ENCODE data around the gene G3BP1. TPM values are rescaled to one million over a fixed set of nuclear protein-coding genes. Genes with fewer than 3 reads are reported as not detected.

Gene G3BP1
- total RNA-seq, 1 donor from 2014 or later = 213 TPM

DNA sequence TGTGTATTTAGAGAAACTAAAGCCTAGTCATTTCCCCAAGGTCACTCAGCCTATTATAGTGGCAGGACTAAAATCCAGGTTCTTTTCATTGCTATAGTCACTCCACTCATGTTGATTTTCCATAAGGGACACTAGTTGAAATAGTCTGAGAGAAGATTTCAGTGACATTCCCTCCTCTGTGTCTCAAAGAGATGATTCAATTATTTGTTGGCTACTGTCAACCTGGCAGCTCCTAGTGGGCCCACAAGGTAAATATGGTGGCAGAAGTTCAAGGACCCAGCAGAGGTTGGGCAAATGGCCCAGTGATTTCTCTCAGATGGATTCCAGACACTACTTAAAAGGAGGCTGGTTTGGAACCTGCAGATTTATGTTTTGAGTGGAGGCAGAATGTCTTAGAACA is 48.1 kb downstream of the G3BP1 start:
- Mint-ChIP-seq H3K4me1 (ENCODE audit: unreplicated experiment) (peaks cover 4% of the 10 kb centered on the region), H3K4me3 (ENCODE audit: unreplicated experiment) (no peak overlapping the region), H3K27me3 (ENCODE audit: unreplicated experiment) (peaks cover 3% of the 10 kb centered on the region), H3K27ac (ENCODE audit: unreplicated experiment) (no peak overlapping the region), H3K9me3 (ENCODE audit: unreplicated experiment) (no peaks in the 10 kb centered on the region), H3K36me3 (ENCODE audit: low read depth, unreplicated experiment) (peaks cover 4% of the 10 kb centered on the region)
- DNase-seq (ENCODE audit: low spot score) = no peak
- TF ChIP-seq, protein P1, sequence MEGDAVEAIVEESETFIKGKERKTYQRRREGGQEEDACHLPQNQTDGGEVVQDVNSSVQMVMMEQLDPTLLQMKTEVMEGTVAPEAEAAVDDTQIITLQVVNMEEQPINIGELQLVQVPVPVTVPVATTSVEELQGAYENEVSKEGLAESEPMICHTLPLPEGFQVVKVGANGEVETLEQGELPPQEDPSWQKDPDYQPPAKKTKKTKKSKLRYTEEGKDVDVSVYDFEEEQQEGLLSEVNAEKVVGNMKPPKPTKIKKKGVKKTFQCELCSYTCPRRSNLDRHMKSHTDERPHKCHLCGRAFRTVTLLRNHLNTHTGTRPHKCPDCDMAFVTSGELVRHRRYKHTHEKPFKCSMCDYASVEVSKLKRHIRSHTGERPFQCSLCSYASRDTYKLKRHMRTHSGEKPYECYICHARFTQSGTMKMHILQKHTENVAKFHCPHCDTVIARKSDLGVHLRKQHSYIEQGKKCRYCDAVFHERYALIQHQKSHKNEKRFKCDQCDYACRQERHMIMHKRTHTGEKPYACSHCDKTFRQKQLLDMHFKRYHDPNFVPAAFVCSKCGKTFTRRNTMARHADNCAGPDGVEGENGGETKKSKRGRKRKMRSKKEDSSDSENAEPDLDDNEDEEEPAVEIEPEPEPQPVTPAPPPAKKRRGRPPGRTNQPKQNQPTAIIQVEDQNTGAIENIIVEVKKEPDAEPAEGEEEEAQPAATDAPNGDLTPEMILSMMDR (IDR thresholded peaks at IDR 0.05; ENCODE audit: unreplicated experiment) = no peak

DNA sequence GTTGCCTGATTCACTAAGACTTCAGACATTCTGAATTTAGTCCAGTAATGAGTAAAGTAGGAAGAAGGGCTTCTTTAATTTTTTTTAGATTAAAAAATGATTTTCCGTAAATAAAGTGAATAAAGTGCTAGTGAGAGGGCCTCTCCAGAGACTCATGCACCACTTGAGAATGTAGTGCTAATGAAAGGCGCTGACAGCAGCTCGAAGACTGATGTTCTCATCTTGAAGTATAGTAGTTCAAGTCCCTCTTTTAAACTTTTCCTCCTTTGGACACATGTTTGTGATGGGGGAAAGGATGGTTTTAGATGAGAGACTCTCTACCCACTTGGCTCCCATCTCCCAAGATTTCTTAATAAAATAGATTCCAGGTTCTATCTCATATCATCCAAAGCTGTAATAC is 48.5 kb downstream of the G3BP1 start:
- Mint-ChIP-seq H3K36me3 (ENCODE audit: low read depth, unreplicated experiment) (peaks cover 4% of the 10 kb centered on the region), H3K27me3 (ENCODE audit: unreplicated experiment) (peaks cover 3% of the 10 kb centered on the region), H3K27ac (ENCODE audit: unreplicated experiment) (no peak overlapping the region), H3K4me1 (ENCODE audit: unreplicated experiment) (peaks cover 4% of the 10 kb centered on the region), H3K9me3 (ENCODE audit: unreplicated experiment) (no peaks in the 10 kb centered on the region), H3K4me3 (ENCODE audit: unreplicated experiment) (no peak overlapping the region)
- DNase-seq (ENCODE audit: low spot score) = no peak
- TF ChIP-seq, protein P1 (IDR thresholded peaks at IDR 0.05; ENCODE audit: unreplicated experiment) = no peak

DNA sequence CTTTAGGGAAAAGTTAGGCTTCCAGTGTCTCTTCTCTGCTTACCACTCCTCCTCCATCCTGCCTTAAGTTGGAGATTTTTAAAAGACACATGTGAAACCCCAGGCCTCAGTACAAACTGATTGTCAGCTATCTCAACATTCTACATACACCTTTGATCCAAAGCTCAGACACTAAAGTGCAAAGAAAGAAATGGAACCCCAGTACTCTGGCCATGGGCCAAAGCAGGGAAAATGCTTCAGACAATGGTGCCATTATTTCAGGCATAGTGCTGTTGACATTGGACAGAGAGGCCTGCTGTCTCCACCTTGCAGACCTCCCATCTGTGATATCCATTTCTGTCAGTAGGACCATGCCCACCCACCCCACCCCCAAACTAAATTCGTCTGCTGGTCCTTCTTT is 49.1 kb downstream of the G3BP1 start:
- Mint-ChIP-seq H3K4me1 (ENCODE audit: unreplicated experiment) (peaks cover 8% of the 10 kb centered on the region), H3K4me3 (ENCODE audit: unreplicated experiment) (no peak overlapping the region), H3K27ac (ENCODE audit: unreplicated experiment) (no peak overlapping the region), H3K36me3 (ENCODE audit: low read depth, unreplicated experiment) (peaks cover 4% of the 10 kb centered on the region), H3K27me3 (ENCODE audit: unreplicated experiment) (peaks cover 3% of the 10 kb centered on the region), H3K9me3 (ENCODE audit: unreplicated experiment) (no peaks in the 10 kb centered on the region)
- DNase-seq (ENCODE audit: low spot score) = no peak
- TF ChIP-seq, protein P1 (IDR thresholded peaks at IDR 0.05; ENCODE audit: unreplicated experiment) = no peak

DNA sequence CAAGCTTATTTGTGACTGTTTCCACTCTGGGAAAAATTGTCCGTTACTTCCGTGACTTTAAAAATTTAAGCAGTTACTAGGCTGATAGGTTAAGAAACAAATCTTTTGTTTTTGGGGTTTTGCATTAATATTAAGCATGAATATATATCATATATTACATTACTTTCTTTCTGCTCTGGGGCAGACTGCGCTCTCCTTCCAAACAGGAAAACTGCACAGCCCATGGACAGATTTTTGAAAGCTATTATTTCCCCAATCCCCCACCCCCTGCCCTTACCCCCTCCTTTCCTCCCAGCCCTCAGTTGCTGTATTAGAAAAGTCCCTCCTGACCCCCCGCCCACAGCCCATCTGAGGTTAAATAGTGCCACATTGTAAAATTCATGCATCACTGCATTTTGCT is 50.4 kb downstream of the G3BP1 start:
- no peaks in the 10 kb centered on the region for H3K9me3 Mint-ChIP-seq (ENCODE audit: unreplicated experiment)
- H3K4me3 Mint-ChIP-seq (ENCODE audit: unreplicated experiment) = no peak overlapping the region
- no peak for DNase-seq (ENCODE audit: low spot score)
- TF ChIP-seq, protein P1 (IDR thresholded peaks at IDR 0.05; ENCODE audit: unreplicated experiment) = no peak
- H3K36me3 Mint-ChIP-seq (ENCODE audit: low read depth, unreplicated experiment) = peaks cover 4% of the 10 kb centered on the region
- peaks cover 8% of the 10 kb centered on the region for H3K4me1 Mint-ChIP-seq (ENCODE audit: unreplicated experiment)
- no peak overlapping the region for H3K27ac Mint-ChIP-seq (ENCODE audit: unreplicated experiment)
- peaks cover 3% of the 10 kb centered on the region for H3K27me3 Mint-ChIP-seq (ENCODE audit: unreplicated experiment)

DNA sequence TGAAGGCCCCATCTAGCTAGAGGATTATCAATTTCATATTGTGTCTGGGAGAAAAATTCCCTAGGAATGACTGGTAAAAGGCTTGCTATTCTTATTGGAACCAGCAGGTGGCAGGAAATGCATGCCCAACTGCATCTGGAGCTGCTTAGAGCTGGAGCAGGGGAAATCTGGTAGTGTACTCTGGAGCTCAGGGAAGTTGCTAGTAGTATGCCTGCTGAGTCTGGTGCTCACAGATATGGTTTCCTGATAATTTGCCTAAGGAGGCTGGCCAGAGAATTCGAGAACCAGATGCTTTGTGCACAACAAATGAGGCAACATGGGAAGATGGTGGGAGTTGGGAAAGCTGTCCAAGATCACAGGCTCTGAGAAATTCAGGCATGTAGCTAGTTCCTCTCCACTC is 53.7 kb downstream of the G3BP1 start:
- peaks cover 3% of the 10 kb centered on the region for H3K27me3 Mint-ChIP-seq (ENCODE audit: unreplicated experiment)
- peaks cover 8% of the 10 kb centered on the region for H3K4me1 Mint-ChIP-seq (ENCODE audit: unreplicated experiment)
- H3K36me3 Mint-ChIP-seq (ENCODE audit: low read depth, unreplicated experiment) = peaks cover 8% of the 10 kb centered on the region
- no peak overlapping the region for H3K27ac Mint-ChIP-seq (ENCODE audit: unreplicated experiment)
- TF ChIP-seq, protein P1 (IDR thresholded peaks at IDR 0.05; ENCODE audit: unreplicated experiment) = peak; percentile 96
- DNase-seq (ENCODE audit: low spot score) = peak; percentile 65
- no peak overlapping the region for H3K4me3 Mint-ChIP-seq (ENCODE audit: unreplicated experiment)
- H3K9me3 Mint-ChIP-seq (ENCODE audit: unreplicated experiment) = no peaks in the 10 kb centered on the region
